ENCODE results near the gene OMP. TPM values are rescaled to one million over a fixed set of nuclear protein-coding genes. Genes with fewer than 3 reads are reported as not detected.

OMP gene
- total RNA-seq, 1 donor from 2014 or later: not detected

DNA sequence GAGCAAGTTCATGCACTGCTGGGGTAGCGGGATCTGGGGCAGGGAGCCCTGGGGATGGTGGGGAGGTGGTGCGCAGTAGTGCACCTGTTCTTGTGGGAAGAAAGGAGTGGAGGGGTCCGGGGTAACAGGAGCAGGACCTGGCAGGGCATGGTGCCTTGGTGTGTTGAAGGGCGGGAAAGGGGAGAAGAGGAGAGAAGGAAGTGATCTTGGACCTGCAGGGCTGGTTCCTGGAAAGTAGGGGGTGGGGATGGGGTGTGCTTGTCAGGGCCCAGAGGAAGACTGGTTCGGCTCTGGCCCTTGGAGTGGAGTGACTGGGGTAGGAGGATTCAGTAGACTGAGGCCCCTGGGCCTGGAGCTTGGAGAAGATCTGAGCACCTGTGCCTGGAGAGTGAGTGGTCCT is 46.7 kb upstream of the OMP start:
- Mint-ChIP-seq H3K36me3 (ENCODE audit: unreplicated experiment) (peaks cover 9% of the 10 kb centered on the region), H3K4me3 (ENCODE audit: unreplicated experiment) (no peak overlapping the region), H3K27ac (ENCODE audit: unreplicated experiment) (no peak overlapping the region), H3K27me3 (ENCODE audit: unreplicated experiment) (peaks cover 2% of the 10 kb centered on the region), H3K4me1 (ENCODE audit: low read depth, unreplicated experiment) (peaks cover 4% of the 10 kb centered on the region), H3K9me3 (ENCODE audit: unreplicated experiment) (peaks cover 2% of the 10 kb centered on the region)
- TF ChIP-seq, protein P1, sequence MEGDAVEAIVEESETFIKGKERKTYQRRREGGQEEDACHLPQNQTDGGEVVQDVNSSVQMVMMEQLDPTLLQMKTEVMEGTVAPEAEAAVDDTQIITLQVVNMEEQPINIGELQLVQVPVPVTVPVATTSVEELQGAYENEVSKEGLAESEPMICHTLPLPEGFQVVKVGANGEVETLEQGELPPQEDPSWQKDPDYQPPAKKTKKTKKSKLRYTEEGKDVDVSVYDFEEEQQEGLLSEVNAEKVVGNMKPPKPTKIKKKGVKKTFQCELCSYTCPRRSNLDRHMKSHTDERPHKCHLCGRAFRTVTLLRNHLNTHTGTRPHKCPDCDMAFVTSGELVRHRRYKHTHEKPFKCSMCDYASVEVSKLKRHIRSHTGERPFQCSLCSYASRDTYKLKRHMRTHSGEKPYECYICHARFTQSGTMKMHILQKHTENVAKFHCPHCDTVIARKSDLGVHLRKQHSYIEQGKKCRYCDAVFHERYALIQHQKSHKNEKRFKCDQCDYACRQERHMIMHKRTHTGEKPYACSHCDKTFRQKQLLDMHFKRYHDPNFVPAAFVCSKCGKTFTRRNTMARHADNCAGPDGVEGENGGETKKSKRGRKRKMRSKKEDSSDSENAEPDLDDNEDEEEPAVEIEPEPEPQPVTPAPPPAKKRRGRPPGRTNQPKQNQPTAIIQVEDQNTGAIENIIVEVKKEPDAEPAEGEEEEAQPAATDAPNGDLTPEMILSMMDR (IDR thresholded peaks at IDR 0.05; ENCODE audit: partially characterized antibody, unreplicated experiment): no peak
- no peak for DNase-seq

DNA sequence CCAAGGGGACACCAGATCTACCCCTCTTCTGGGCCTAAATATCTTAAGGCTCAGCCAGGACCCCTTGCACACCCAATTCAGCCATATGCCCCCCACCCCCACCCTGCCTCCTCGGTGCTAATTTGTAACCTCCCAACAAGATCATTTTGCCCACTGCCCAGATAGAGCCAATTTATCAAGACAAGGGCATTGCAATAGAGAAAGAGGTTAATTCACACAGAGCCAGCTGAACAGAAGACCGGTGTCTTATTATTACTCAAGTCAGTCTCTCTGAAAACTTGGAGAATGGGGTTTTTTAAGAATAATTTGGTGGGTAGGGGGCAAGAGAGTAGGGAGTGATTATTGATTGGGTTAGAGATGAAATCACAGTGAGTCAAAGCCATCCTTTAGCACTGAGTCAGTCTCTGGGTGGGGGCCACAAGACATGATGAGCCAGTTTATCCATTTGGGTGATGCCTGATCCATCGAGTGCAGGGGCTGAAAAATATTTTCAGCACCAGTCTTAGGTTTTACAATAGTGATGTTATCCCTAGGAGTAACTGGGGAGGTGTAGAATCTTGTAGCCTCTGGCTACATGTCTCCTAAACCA is 45.7 kb upstream of the OMP start:
- Mint-ChIP-seq H3K4me1 (ENCODE audit: low read depth, unreplicated experiment) (peaks cover 4% of the 10 kb centered on the region), H3K9me3 (ENCODE audit: unreplicated experiment) (peaks cover 2% of the 10 kb centered on the region), H3K27me3 (ENCODE audit: unreplicated experiment) (peaks cover 2% of the 10 kb centered on the region), H3K4me3 (ENCODE audit: unreplicated experiment) (no peak overlapping the region), H3K36me3 (ENCODE audit: unreplicated experiment) (peaks cover 10% of the 10 kb centered on the region), H3K27ac (ENCODE audit: unreplicated experiment) (no peak overlapping the region)
- DNase-seq: no peak
- TF ChIP-seq, protein P1 (IDR thresholded peaks at IDR 0.05; ENCODE audit: partially characterized antibody, unreplicated experiment): no peak

DNA sequence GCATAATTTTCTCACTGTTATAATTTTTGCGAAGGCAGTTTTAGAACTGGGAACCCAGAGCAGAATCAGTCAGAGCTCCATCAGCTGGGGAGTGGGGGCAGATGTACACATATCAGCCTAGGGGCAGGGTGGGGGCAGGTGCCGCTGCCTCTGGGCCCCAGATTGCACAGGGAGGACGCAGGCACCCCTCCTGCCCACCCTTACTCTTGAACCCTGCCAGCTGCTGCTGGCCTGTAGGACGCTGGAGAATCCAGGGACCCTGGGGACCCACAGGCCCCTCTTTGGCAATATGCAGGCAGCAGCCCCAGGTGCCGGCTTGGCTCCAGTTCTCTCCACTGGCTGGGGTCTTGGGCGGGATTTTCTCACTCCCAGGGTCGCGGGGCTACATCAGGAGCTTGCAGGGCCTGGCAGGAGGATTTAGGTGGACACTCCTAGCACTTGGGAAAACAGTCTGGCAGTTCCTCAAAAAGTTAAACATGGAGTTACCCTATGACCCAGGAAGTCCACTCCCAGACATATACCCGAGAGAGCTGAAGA is 44.6 kb upstream of the OMP start:
- Mint-ChIP-seq H3K27me3 (ENCODE audit: unreplicated experiment) (peaks cover 2% of the 10 kb centered on the region), H3K4me1 (ENCODE audit: low read depth, unreplicated experiment) (peaks cover 4% of the 10 kb centered on the region), H3K9me3 (ENCODE audit: unreplicated experiment) (peaks cover 3% of the 10 kb centered on the region), H3K4me3 (ENCODE audit: unreplicated experiment) (no peak overlapping the region), H3K27ac (ENCODE audit: unreplicated experiment) (no peak overlapping the region), H3K36me3 (ENCODE audit: unreplicated experiment) (peaks cover 10% of the 10 kb centered on the region)
- TF ChIP-seq, protein P1 (IDR thresholded peaks at IDR 0.05; ENCODE audit: partially characterized antibody, unreplicated experiment): no peak
- no peak for DNase-seq

- Mint-ChIP-seq H3K27ac (ENCODE audit: unreplicated experiment) (no peak overlapping the region), H3K4me1 (ENCODE audit: low read depth, unreplicated experiment) (peaks cover 4% of the 10 kb centered on the region), H3K36me3 (ENCODE audit: unreplicated experiment) (peaks cover 6% of the 10 kb centered on the region), H3K9me3 (ENCODE audit: unreplicated experiment) (peaks cover 8% of the 10 kb centered on the region), H3K4me3 (ENCODE audit: unreplicated experiment) (no peak overlapping the region), H3K27me3 (ENCODE audit: unreplicated experiment) (peaks cover 2% of the 10 kb centered on the region)
- TF ChIP-seq, protein P1 (IDR thresholded peaks at IDR 0.05; ENCODE audit: partially characterized antibody, unreplicated experiment): no peak
- no peak for DNase-seq
Observed at GRCh38 chr11:77058900-77059299, 43.7 kb upstream of the OMP start.

GRCh38 chr11:77059806-77060205 is 42.8 kb upstream of the OMP start:
- DNase-seq: no peak
- Mint-ChIP-seq H3K27ac (ENCODE audit: unreplicated experiment) (no peak overlapping the region), H3K4me3 (ENCODE audit: unreplicated experiment) (no peak overlapping the region), H3K4me1 (ENCODE audit: low read depth, unreplicated experiment) (peaks cover 4% of the 10 kb centered on the region), H3K9me3 (ENCODE audit: unreplicated experiment) (peaks cover 8% of the 10 kb centered on the region), H3K36me3 (ENCODE audit: unreplicated experiment) (peaks cover 6% of the 10 kb centered on the region), H3K27me3 (ENCODE audit: unreplicated experiment) (peaks cover 4% of the 10 kb centered on the region)
- TF ChIP-seq, protein P1 (IDR thresholded peaks at IDR 0.05; ENCODE audit: partially characterized antibody, unreplicated experiment): no peak
